ENCODE measurements around the gene NYAP2.

Gene NYAP2

GRCh38 chr2:225616848-225617247 lies 217.3 kb downstream of the NYAP2 start:
- ChIA-PET POLR2A (no interaction called here), CTCF (no interaction called here)
- H3K4me3 ChIP-seq (ENCODE audit: low read depth, low read length), result no peak overlapping the region
- no peak for DNase-seq (ENCODE audit: low read depth, low spot score)
- TF ChIP-seq, protein P1, sequence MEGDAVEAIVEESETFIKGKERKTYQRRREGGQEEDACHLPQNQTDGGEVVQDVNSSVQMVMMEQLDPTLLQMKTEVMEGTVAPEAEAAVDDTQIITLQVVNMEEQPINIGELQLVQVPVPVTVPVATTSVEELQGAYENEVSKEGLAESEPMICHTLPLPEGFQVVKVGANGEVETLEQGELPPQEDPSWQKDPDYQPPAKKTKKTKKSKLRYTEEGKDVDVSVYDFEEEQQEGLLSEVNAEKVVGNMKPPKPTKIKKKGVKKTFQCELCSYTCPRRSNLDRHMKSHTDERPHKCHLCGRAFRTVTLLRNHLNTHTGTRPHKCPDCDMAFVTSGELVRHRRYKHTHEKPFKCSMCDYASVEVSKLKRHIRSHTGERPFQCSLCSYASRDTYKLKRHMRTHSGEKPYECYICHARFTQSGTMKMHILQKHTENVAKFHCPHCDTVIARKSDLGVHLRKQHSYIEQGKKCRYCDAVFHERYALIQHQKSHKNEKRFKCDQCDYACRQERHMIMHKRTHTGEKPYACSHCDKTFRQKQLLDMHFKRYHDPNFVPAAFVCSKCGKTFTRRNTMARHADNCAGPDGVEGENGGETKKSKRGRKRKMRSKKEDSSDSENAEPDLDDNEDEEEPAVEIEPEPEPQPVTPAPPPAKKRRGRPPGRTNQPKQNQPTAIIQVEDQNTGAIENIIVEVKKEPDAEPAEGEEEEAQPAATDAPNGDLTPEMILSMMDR (IDR thresholded peaks at IDR 0.05; ENCODE audit: insufficient read depth, low read length, missing control alignments), result no peak

- TF ChIP-seq, protein P1 (IDR thresholded peaks at IDR 0.05; ENCODE audit: insufficient read depth, low read length, missing control alignments), result no peak
- ChIA-PET CTCF (no interaction called here), POLR2A (no interaction called here)
- no peak for DNase-seq (ENCODE audit: low read depth, low spot score)
- H3K4me3 ChIP-seq (ENCODE audit: low read depth, low read length), result no peak overlapping the region
Observed at GRCh38 chr2:225620227-225620626, 220.7 kb downstream of the NYAP2 start.

- ChIA-PET CTCF (interaction anchor here (0.9 kb wide), 1 partner anchor 11 kb away, joined by 3 read pairs; no protein-coding TSS in a partner anchor), POLR2A (no interaction called here)
- no peak overlapping the region for H3K4me3 ChIP-seq (ENCODE audit: low read depth, low read length)
- DNase-seq (ENCODE audit: low read depth, low spot score), result no peak
- TF ChIP-seq, protein P1 (IDR thresholded peaks at IDR 0.05; ENCODE audit: insufficient read depth, low read length, missing control alignments), result no peak
Observed at GRCh38 chr2:225630824-225631533, 231.5 kb downstream of the NYAP2 start.

DNA sequence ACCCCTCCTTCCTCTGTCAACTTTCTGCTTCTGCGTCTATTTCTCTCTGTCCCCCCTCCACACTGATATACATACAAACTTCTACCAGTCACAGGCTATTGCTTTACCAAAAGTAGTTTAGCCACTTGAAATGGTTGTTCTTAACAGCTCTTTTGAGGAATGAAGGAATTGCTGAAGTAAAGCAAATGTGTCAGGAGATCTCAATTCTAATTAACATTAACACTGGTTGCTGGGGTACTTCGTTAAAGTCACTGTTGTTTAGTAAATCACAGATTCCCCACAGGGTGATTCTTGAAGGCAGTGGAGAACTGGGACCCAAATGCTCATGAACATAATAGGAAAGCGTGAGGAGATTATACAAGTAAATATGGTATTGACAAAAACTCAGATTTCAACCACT lies 232.8 kb downstream of the NYAP2 start:
- TF ChIP-seq, protein P1 (IDR thresholded peaks at IDR 0.05; ENCODE audit: insufficient read depth, low read length, missing control alignments), result no peak
- POLR2A ChIA-PET, result no interaction called here
- CTCF ChIA-PET, result no interaction called here

GRCh38 chr2:225636558-225636957 lies 237.0 kb downstream of the NYAP2 start:
- no peak for DNase-seq (ENCODE audit: low read depth, low spot score)
- TF ChIP-seq, protein P1 (IDR thresholded peaks at IDR 0.05; ENCODE audit: insufficient read depth, low read length, missing control alignments), result no peak
- ChIA-PET POLR2A (no interaction called here), CTCF (no interaction called here)
- no peak overlapping the region for H3K4me3 ChIP-seq (ENCODE audit: low read depth, low read length)

More for the DNA sequence above, 232.8 kb downstream of the NYAP2 start:
- no peak for DNase-seq (ENCODE audit: low read depth, low spot score)
- no peak overlapping the region for H3K4me3 ChIP-seq (ENCODE audit: low read depth, low read length)

DNA sequence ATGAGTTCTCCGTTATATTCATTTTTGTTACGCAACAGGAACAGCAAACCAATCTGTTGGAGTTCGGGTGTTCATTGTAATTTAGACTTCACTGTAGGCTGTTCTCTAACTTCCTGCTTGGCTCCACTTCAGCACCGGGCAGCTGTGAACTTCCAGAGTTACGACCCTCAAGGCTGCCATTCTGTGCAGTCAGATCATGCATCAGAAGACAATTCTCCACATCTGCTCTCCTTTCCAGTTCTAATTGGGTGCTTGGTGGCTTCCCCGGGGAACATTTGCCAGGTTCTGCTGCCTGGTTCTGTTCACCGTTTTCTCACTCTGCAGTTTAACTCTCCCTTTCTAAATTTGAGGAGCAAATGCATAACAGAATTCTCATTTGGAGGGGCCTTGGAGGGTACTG lies 237.7 kb downstream of the NYAP2 start:
- no peak for DNase-seq (ENCODE audit: low read depth, low spot score)
- no peak overlapping the region for H3K4me3 ChIP-seq (ENCODE audit: low read depth, low read length)
- TF ChIP-seq, protein P1 (IDR thresholded peaks at IDR 0.05; ENCODE audit: insufficient read depth, low read length, missing control alignments), result no peak
- ChIA-PET CTCF (no interaction called here), POLR2A (no interaction called here)
